PFSK-1 (cell line): ENCODE measurements around the gene UBQLN2.

Experiments
- FOXP2 ChIP-seq: optimal IDR thresholded peaks from 2 replicates; pipeline ENCODE3; 2011; ENCODE audit warnings: borderline replicate concordance, control low read depth, inconsistent platforms; ENCODE audit not compliant: insufficient read depth; ENCODE audit errors: extremely low read length, extremely low read depth
- POLR2AphosphoS5 ChIP-seq: IDR thresholded peaks from 2 replicates; pipeline ENCODE4 v1.6.1; 2012; ENCODE audit warnings: low read depth, mild to moderate bottlenecking, control low read depth, low read length, moderate library complexity
- SIN3A ChIP-seq: IDR thresholded peaks from 2 replicates; pipeline ENCODE4 v1.6.1; 2012; ENCODE audit warnings: mild to moderate bottlenecking, low read length, moderate library complexity, borderline replicate concordance; ENCODE audit not compliant: insufficient read depth
- TAF1 ChIP-seq: IDR thresholded peaks from 2 replicates; pipeline ENCODE4 v1.6.1; 2012; ENCODE audit warnings: low read length, control low read depth, borderline replicate concordance; ENCODE audit not compliant: insufficient read depth
- TF ChIP-seq, protein P1 (sequence below), 2 experiments: IDR thresholded peaks; 2 replicates each; pipeline versions ENCODE4 v1.6.1 to v1.8.0; 2011 to 2012; ENCODE audit warnings: low read depth in 2 of 2, low read length in 2 of 2, control low read depth in 1 of 2, inconsistent platforms in 1 of 2, mild to moderate bottlenecking in 1 of 2, moderate library complexity in 1 of 2; ENCODE audit not compliant: insufficient read depth in 1 of 2

The UBQLN2 gene

DNA sequence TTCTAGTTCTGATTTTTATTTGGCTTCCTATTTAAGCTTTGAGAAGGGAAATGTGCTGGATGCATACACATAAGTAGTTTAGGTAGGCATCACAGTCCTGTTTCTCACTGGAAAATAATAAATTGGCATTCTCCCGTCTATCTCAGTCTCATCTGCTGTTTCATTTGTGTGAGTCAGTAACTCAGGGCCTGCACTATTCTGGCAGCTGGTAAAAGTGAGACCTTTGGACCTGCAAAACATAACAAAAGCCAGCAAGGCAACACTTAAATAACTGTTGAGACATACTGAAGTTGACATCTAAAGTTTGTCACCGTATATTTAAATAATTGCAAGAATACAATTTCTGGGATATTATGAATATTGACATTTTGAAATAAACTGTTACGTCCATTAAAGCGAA is 8.6 kb upstream of the UBQLN2 start:
- TF ChIP-seq TAF1, result no peak
- TF ChIP-seq SIN3A, result no peak
- TF ChIP-seq, protein P1, sequence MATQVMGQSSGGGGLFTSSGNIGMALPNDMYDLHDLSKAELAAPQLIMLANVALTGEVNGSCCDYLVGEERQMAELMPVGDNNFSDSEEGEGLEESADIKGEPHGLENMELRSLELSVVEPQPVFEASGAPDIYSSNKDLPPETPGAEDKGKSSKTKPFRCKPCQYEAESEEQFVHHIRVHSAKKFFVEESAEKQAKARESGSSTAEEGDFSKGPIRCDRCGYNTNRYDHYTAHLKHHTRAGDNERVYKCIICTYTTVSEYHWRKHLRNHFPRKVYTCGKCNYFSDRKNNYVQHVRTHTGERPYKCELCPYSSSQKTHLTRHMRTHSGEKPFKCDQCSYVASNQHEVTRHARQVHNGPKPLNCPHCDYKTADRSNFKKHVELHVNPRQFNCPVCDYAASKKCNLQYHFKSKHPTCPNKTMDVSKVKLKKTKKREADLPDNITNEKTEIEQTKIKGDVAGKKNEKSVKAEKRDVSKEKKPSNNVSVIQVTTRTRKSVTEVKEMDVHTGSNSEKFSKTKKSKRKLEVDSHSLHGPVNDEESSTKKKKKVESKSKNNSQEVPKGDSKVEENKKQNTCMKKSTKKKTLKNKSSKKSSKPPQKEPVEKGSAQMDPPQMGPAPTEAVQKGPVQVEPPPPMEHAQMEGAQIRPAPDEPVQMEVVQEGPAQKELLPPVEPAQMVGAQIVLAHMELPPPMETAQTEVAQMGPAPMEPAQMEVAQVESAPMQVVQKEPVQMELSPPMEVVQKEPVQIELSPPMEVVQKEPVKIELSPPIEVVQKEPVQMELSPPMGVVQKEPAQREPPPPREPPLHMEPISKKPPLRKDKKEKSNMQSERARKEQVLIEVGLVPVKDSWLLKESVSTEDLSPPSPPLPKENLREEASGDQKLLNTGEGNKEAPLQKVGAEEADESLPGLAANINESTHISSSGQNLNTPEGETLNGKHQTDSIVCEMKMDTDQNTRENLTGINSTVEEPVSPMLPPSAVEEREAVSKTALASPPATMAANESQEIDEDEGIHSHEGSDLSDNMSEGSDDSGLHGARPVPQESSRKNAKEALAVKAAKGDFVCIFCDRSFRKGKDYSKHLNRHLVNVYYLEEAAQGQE (IDR thresholded peaks at IDR 0.05; ENCODE audit: insufficient read depth in 1 of 2, low read depth in 2 of 2, low read length in 2 of 2), result no peak
- no peak for TF ChIP-seq POLR2AphosphoS5
- no peak for TF ChIP-seq FOXP2

DNA sequence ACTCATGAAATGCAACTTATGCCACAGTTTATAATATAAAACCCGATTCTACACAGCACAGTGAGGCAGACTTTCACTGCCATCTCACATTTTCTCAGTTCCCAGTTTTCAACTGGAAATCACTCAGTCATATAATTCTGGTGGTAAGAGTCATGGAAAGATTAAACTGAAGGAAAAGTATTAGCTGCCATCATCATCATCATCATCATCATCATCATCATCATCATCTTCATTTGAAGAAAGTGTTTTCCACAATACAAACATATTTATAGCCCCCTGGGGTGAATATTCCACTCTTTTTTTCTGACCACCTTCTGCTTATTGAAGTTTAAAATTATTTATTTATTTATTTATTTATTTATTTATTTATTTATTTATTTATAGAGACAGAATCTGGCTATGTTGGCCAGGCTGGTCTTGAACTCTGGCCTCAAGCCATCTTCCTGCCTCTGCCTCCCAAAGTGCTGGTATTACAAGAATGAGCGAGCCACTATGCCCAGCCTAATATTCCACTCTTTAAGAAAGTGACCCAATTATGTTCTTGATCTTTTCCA is 6.0 kb upstream of the UBQLN2 start:
- TF ChIP-seq, protein P1 (IDR thresholded peaks at IDR 0.05; ENCODE audit: insufficient read depth in 1 of 2, low read depth in 2 of 2, low read length in 2 of 2), result no peak
- no peak for TF ChIP-seq FOXP2
- TF ChIP-seq SIN3A, result no peak
- no peak for TF ChIP-seq POLR2AphosphoS5
- no peak for TF ChIP-seq TAF1

DNA sequence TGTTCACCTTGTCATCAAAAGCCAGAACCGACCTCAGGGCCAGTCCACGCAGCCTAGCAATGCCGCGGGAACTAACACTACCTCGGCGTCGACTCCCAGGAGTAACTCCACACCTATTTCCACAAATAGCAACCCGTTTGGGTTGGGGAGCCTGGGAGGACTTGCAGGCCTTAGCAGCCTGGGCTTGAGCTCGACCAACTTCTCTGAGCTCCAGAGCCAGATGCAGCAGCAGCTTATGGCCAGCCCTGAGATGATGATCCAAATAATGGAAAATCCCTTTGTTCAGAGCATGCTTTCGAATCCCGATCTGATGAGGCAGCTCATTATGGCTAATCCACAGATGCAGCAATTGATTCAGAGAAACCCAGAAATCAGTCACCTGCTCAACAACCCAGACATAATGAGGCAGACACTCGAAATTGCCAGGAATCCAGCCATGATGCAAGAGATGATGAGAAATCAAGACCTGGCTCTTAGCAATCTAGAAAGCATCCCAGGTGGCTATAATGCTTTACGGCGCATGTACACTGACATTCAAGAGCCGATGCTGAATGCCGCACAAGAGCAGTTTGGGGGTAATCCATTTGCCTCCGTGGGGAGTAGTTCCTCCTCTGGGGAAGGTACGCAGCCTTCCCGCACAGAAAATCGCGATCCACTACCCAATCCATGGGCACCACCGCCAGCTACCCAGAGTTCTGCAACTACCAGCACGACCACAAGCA is 898 bp downstream of the UBQLN2 start:
- TF ChIP-seq, protein P1 (IDR thresholded peaks at IDR 0.05; ENCODE audit: insufficient read depth in 1 of 2, low read depth in 2 of 2, low read length in 2 of 2), result no peak
- TF ChIP-seq TAF1, result no peak
- no peak for TF ChIP-seq FOXP2
- TF ChIP-seq SIN3A, result no peak
- no peak for TF ChIP-seq POLR2AphosphoS5

DNA sequence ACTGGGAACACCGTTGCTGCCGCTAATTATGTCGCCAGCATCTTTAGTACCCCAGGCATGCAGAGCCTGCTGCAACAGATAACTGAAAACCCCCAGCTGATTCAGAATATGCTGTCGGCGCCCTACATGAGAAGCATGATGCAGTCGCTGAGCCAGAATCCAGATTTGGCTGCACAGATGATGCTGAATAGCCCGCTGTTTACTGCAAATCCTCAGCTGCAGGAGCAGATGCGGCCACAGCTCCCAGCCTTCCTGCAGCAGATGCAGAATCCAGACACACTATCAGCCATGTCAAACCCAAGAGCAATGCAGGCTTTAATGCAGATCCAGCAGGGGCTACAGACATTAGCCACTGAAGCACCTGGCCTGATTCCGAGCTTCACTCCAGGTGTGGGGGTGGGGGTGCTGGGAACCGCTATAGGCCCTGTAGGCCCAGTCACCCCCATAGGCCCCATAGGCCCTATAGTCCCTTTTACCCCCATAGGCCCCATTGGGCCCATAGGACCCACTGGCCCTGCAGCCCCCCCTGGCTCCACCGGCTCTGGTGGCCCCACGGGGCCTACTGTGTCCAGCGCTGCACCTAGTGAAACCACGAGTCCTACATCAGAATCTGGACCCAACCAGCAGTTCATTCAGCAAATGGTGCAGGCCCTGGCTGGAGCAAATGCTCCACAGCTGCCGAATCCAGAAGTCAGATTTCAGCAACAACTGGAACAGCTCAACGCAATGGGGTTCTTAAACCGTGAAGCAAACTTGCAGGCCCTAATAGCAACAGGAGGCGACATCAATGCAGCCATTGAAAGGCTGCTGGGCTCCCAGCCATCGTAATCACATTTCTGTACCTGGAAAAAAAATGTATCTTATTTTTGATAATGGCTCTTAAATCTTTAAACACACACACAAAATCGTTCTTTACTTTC is 1.8 kb downstream of the UBQLN2 start:
- no peak for TF ChIP-seq POLR2AphosphoS5

DNA sequence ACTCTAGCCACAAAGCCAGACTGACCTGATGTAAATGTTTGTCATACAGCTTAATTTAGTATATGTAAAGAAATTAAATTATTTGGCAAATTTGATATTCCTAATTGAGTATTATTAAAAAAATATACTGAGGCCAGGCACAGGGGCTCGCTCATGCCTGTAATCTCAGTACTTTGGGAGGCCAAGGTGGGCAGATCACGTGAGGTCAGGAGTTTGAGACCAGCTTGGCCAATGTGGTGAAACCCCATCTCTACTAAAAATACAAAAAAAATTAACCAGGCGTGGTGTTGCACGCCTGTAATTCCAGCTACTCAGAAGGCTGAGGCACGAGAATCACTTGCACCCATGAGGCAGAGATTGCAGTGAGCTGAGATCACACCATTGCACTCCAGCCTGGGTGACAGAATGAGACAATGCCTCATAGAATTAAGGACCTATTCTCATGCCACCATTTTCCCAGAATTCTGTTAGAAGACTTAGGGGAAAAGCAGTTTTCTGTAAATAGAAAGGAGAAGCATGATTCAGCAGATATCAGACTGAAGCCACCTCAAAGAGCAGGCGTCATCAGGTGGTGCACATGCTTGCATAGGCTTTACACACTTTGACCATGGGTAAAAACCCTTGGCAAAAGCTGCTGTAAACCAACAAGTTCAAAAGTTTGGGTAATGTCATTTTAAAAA is 6.1 kb downstream of the UBQLN2 start:
- TF ChIP-seq POLR2AphosphoS5 (no peak), TAF1 (no peak), FOXP2 (no peak), SIN3A (no peak)
- TF ChIP-seq, protein P1 (IDR thresholded peaks at IDR 0.05; ENCODE audit: insufficient read depth in 1 of 2, low read depth in 2 of 2, low read length in 2 of 2), result no peak
